Heart left ventricle (tissue), 16 donors: ENCODE data around the gene CMC2. TPM values are rescaled to one million over a fixed set of nuclear protein-coding genes. Genes with fewer than 3 reads are reported as not detected.
A peak's percentile ranks its signal among the peaks of the same experiment; 100 is the strongest.

Experiments used
- ATAC-seq, 4 donors: fragments of 200-7000 bp; cut with Tn5 transposase; one replicate each; pipeline ENCODE4 v1.9.1; 2020 to 2022; ENCODE audit warnings: moderate library complexity in 4 of 4, mild to moderate bottlenecking in 3 of 4, moderate number of reproducible peaks in 1 of 4
- DNase-seq, 5 donors: peaks; one replicate each; pipeline ENCODE4 v3.0.0-alpha.2; 2020
- H3K27ac ChIP-seq, 12 donors: fragments of 200-600 bp; sonication (generic) in 4 of 12; one replicate each; pipeline versions ENCODE4 v1.5.0 to v1.8.0; 2016 to 2022; ENCODE audit warnings: mild to moderate bottlenecking in 2 of 12
- H3K27me3 ChIP-seq, 9 donors: fragments of 200-600 bp; sonication (generic) in 2 of 9; one replicate each; pipeline versions ENCODE4 v1.5.1 to v1.8.0; 2016 to 2022; ENCODE audit warnings: mild to moderate bottlenecking in 3 of 9
- H3K36me3 ChIP-seq, 9 donors: fragments of 200-600 bp; sonication (generic) in 2 of 9; one replicate each; pipeline versions ENCODE4 v1.5.0 to v1.8.0; 2018 to 2022; ENCODE audit warnings: mild to moderate bottlenecking in 2 of 9
- H3K4me1 ChIP-seq, 12 donors: fragments of 200-600 bp; sonication (generic) in 4 of 12; one replicate each; pipeline versions ENCODE4 v1.5.0 to v1.8.0; 2016 to 2022; ENCODE audit warnings: mild to moderate bottlenecking in 3 of 12
- H3K4me3 ChIP-seq, 12 donors: fragments of 200-600 bp; sonication (generic) in 4 of 12; one replicate each; pipeline versions ENCODE4 v1.5.0 to v1.8.0; 2017 to 2022; ENCODE audit warnings: mild to moderate bottlenecking in 9 of 12, moderate library complexity in 4 of 12
- H3K9me3 ChIP-seq, 12 donors: fragments of 200-600 bp; sonication (generic) in 4 of 12; one replicate each; pipeline versions ENCODE4 v1.5.0 to v1.8.0; 2016 to 2022; ENCODE audit warnings: mild to moderate bottlenecking in 1 of 12
- CTCF ChIP-seq, 12 donors: fragments of 200-600 bp; sonication (generic) in 4 of 12; IDR thresholded peaks; one replicate each; pipeline versions ENCODE4 v1.5.0 to v1.8.0; 2018 to 2022; ENCODE audit warnings: antibody characterized with exemption in 12 of 12, mild to moderate bottlenecking in 5 of 12
- POLR2A ChIP-seq, 2 donors: fragments of 450-650 bp; IDR thresholded peaks; one replicate each; pipeline ENCODE4 v1.6.1; 2017; ENCODE audit warnings: antibody characterized with exemption in 2 of 2, mild to moderate bottlenecking in 2 of 2, moderate library complexity in 2 of 2
- WGBS, 4 donors: extraction: QIAGEN DNeasy Blood & Tissue Kit in 2 of 4; methylation state at CpG; one replicate each; pipeline versions ENCODE4 v1.1.5 to v1.1.7; 2013 to 2018; 5-methylcytosine and 5-hydroxymethylcytosine counted together
- intact Hi-C, 10 donors: fragments of 100-400 bp; cut with DNase I; formaldehyde crosslinking; loops; one replicate each; pipeline versions ENCODE4 v1.11.1 to v1.14.2; 2022
- polyA plus RNA-seq, 2 donors: library from polyadenylated mRNA; stranded (reverse); fragments of 200-250 nt; gene quantifications; one replicate each; pipeline ENCODE4 v1.2.3, GENCODE V29; 2013
- total RNA-seq, 9 donors: library from RNA; depleted of rRNA in 2 of 9; stranded (reverse); fragments of >200 nt in 2 of 9; fragmentation: NEBNext Ultra II Directional in 3 of 9; extraction: Animal tissue kit (Norgen Biotek cat#: 25700) in 3 of 9; gene quantifications; one replicate each; pipeline versions ENCODE4 v1.1.0 to v1.2.4, GENCODE V29; 2016 to 2023
- donor health status: ischemic (EF 13 %, LVEDD 7.1; RV severe dilation, severe dysfunction).
- donor health status: healthy with polysubstance abuse.
- donor health status: DM: no; HTN: yes; CAD: no.
- donor health status: DM: no; HTN: no; CAD: no.
- donor health status: ischemic (EF 25% LVEDD 6.9; RV normal size, moderate dysfunction).
- donor health status: ischemic (EF 25% LVEDD 5.7; RV mildly dilated, moderate dysfunction).
- donor health status: healthy.
- donor health status: DM: yes; HTN: yes; CAD: no.
- donor health status: ischemic (EF 35%, LVEDD 5.7; RV mildly dilated, moderate dysfunction).
- donor health status: nonischemic (EF 11% LVEDD 7.7; RV severe dilation, severe dysfunction).
- donor health status: DM: yes; HTN: yes; CAD: no.
- donor health status: PGD.
- donor health status: ischemic (EF 29% LVEDD 5.4; RV normal size, mild dysfunction).
- donor health status: nonischemic (EF 23%, LVEDD 6.1; RV moderate dilation, normal function).

Gene CMC2
- total and polyA plus RNA-seq, 11 donors, result 89.0 to 377 (median 134) TPM

- 44 to 57% (median 50%) methylated on average over 14 of the region's 14 CpGs for WGBS, 4 donors
- peak overlapping the region in 11 of 12 donors; percentile 36 to 100 (median 99) for H3K27ac ChIP-seq
- intact Hi-C loops, result loop anchor here in 4 of 10 donors (5.0 to 10.0 kb wide), 3 partner anchors 72 to 730 kb away; no protein-coding TSS in a partner anchor
These were observed 1.9 kb downstream of the CMC2 start for GRCh38 chr16:81004646-81005353.

GRCh38 chr16:81003610-81004460 lies 2.9 kb downstream of the CMC2 start:
- no peak for ATAC-seq
- intact Hi-C loops, result loop anchor here in 3 of 10 donors (10.0 kb wide), 1 partner anchor 731 kb away; no protein-coding TSS in a partner anchor
- WGBS, 4 donors, result 56 to 65% (median 59%) methylated on average over 11 of the region's 11 CpGs

More at GRCh38 chr16:81004646-81005353, 1.9 kb downstream of the CMC2 start:
- peak in 1 of 5 donors; percentile 16 for DNase-seq
- Histone ChIP-seq H3K36me3 (no peaks in the 10 kb centered on the region), H3K4me3 (peak overlapping the region in 10 of 12 donors; percentile 6 to 100 (median 94)), H3K9me3 (no peaks in the 10 kb centered on the region), H3K4me1 (peaks cover 0 to 41% (median 21%) of the 10 kb centered on the region in 12 donors), H3K27me3 (no peaks in the 10 kb centered on the region)
- TF ChIP-seq POLR2A (IDR thresholded peaks at IDR 0.05) (no peak), CTCF (IDR thresholded peaks at IDR 0.05) (peak; percentile 49 to 76 (median 74))
- ATAC-seq, result no peak

GRCh38 chr16:81003064-81003463 lies 3.6 kb downstream of the CMC2 start:
- no peak for TF ChIP-seq CTCF (IDR thresholded peaks at IDR 0.05)
- TF ChIP-seq POLR2A (IDR thresholded peaks at IDR 0.05), result no peak
- H3K36me3 ChIP-seq, result no peaks in the 10 kb centered on the region
- DNase-seq, result no peak
- intact Hi-C loops, result loop anchor here in 3 of 10 donors (10.0 kb wide), 1 partner anchor 732 kb away; no protein-coding TSS in a partner anchor
- no peak overlapping the region for H3K4me3 ChIP-seq
- peaks cover 0 to 46% (median 21%) of the 10 kb centered on the region in 12 donors for H3K4me1 ChIP-seq
- H3K27me3 ChIP-seq, result no peaks in the 10 kb centered on the region
- H3K9me3 ChIP-seq, result peaks cover 0 to 2% (median 0%) of the 10 kb centered on the region in 12 donors
- no peak for ATAC-seq
- WGBS, 4 donors, result 62 to 71% (median 65%) methylated on average over 4 of the region's 4 CpGs
- peak overlapping the region in 7 of 12 donors; percentile 31 to 100 (median 50) for H3K27ac ChIP-seq

More at GRCh38 chr16:81003610-81004460, 2.9 kb downstream of the CMC2 start:
- Histone ChIP-seq H3K9me3 (peaks cover 0 to 2% (median 0%) of the 10 kb centered on the region in 12 donors), H3K36me3 (no peaks in the 10 kb centered on the region), H3K27ac (peak overlapping the region in 11 of 12 donors; percentile 27 to 100 (median 57)), H3K27me3 (no peaks in the 10 kb centered on the region), H3K4me1 (peaks cover 0 to 43% (median 21%) of the 10 kb centered on the region in 12 donors), H3K4me3 (peak overlapping the region in 10 of 12 donors; percentile 5 to 98 (median 78))
- no peak for TF ChIP-seq CTCF (IDR thresholded peaks at IDR 0.05)
- no peak for TF ChIP-seq POLR2A (IDR thresholded peaks at IDR 0.05)
- DNase-seq, result no peak
